Raji (cell line): ENCODE data around the gene COL1A1.

Experiments used
- POLR2A ChIP-seq: IDR thresholded peaks from 2 replicates; pipeline ENCODE4 v1.6.1; 2011; ENCODE audit warnings: low read depth, low read length, control low read depth; ENCODE audit not compliant: insufficient read depth

COL1A1 gene

DNA sequence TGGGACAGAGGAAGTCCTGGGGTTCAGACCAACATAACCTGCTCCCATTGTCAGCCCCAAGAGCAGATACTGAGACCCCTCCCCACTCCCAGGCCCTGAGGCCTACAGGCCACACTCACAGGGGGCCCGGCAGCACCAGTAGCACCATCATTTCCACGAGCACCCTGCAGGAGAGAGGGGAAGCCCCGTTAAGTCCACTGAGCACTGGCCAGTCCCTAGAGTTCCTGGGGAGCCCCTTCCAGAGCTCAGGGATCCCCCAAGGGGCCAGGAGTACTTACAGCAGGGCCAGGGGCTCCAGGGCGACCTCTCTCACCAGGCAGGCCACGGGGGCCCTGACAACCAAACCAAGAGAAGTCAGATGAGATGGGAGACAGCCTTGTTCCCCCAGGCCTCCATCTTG is 5.4 kb downstream of the COL1A1 start:
- no peak for TF ChIP-seq POLR2A

DNA sequence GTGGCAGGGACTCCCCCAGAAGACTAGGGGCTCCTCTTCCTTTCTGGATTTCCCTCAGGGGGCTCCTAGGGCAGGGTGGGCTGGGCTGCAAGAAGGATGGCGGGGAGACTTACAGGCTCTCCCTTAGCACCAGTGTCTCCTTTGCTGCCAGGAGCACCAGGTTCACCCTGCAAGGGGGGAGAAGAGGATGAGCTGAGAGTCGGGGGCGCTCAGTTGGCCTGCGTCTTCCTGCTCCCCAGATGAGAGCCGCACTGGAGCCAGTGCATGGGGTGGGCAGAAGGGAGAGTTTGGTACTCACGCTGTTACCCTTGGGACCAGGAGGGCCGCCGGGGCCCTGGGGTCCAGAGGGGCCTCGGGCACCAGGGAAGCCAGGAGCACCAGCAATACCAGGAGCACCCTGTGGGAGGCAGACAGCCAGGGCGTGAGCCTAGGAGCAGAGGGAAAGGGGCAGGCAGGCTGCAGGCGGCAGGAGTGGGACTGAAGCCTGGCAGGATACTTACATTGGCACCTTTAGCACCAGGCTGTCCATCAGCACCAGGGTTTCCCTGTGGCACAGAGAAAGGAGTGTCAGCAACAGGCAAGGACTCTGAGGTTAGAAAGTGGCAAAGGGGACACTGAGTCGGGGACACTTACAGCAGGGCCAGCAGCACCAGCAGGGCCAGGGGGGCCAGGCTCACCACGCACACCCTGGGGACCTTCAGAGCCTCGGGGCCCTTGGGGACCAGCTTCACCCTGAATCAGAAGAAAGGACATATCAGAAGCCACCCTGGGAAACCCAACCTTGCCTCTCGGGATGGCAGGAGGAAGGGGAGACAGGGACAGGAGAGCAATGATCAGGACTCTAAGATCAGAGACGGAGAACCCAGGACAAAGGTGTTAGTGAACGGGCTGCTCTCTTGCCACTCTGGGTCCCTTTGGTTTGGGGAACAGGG is 6.2 kb downstream of the COL1A1 start:
- no peak for TF ChIP-seq POLR2A

DNA sequence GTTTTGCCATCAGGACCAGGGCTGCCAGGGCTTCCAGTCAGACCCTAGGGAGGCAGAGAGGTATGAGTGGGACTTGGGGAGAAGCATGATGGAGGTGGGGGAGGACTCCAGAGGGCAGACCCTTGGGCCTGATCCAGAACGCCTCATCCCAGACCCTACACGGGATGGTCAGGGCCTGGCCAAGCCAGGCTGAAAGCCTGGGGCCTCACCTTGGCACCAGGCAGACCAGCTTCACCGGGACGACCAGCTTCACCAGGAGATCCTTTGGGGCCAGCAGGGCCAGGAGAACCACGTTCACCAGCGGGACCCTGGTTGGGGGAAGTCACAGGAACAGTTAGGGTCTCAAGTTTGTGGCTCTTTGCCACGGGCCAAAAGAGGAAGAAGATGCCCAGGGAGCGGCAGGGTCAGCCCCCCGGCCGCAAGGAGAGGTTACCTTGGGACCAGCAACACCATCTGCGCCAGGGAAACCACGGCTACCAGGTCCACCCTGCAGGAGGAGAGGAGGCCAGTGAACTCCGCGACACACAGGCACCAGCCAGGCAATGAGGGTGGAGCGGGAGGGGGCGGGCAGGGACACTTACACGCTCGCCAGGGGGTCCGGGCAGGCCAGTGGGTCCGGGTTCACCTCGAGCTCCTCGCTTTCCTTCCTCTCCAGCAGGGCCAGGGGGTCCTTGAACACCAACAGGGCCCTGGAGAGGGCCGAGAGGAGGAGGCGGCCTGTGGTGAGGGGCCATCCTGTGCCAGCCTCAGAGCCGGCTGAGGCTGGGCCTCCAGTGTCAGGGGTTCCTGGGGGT is 7.1 kb downstream of the COL1A1 start:
- TF ChIP-seq POLR2A: no peak

DNA sequence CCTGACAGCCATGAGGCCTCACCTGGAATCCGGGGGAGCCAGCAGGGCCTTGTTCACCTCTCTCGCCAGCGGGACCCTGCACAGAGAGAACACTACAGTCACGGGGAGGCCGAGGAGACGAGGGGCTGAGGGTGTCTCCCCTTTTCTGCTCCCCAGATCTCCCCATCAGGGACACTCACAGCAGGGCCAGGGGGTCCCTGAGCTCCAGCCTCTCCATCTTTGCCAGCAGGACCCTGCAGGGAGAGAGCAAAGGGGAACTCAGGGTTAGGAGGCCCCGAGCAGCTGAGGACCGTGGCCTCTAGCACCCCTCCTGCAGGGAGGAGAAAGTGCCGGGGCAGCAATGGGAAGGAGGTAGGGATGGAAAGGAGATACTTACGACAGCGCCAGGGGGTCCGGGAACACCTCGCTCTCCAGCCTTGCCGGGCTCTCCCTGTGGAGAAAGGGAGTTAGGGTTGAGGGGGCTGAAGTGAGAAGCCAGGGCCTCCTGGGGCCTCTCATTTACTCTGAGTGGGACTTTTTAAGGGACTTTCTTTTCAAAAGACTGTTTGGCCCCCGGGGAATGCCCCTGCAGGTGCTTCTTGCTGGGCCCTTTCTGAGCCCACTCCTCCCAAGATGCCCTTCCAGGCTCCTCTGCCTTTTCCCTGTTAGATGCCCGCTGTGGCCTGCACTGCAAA is 8.7 kb downstream of the COL1A1 start:
- no peak for TF ChIP-seq POLR2A

DNA sequence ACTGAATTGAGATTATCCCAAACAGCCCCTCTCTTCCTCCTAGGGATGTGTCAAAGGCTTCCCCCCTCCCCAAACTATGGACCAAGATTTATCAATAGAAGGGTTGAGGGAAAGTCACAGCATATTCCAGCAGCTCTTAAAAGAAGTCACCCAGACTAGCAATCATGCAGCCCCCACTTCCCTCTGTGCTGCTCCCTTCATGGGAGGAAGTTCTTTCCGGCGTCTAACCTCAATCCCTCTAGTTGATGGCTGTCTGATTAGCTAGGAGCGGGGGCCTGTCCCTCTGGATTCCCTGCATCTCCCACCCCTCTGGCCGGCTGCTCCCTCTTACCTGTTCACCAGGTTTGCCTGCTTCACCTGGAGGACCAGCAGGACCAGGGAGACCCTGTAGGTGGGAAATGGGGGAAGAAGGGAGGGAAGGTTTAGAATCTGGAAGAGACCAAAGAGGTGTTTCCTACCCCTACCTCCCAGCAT is 9.2 kb downstream of the COL1A1 start:
- no peak for TF ChIP-seq POLR2A

DNA sequence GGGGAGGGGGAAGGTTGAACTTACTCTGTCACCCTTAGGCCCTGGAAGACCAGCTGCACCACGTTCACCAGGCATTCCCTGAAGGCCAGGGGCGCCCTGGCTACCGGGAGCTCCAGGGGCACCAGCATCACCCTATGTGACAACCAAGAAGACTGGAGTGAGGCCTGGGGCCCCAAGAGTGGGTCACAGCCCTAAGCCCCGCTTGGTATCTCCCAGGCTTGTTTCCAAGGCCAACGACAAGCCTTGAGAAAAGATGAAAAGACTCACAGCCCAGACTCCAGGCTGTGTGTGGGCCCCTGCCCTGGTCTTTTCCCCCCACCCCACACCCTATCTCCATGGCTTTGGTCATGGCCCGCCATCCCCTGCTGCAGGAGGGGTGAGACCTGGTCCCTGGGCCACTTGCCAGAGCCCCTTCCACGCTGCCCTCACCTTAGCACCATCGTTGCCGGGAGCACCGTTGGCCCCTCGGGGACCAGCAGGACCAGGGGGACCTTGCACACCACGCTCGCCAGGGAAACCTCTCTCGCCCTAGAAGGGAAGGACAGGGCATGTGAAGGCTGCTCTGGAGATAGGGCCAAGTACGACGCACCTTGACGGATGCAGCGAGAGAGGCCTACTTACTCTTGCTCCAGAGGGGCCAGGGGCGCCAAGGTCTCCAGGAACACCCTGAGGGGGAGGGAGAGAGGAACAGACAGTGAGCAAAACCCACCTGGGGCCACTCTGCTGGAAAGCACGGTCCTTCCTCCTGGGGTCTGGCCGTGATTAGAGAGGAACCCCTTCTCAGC is 9.9 kb downstream of the COL1A1 start:
- TF ChIP-seq POLR2A: no peak

DNA sequence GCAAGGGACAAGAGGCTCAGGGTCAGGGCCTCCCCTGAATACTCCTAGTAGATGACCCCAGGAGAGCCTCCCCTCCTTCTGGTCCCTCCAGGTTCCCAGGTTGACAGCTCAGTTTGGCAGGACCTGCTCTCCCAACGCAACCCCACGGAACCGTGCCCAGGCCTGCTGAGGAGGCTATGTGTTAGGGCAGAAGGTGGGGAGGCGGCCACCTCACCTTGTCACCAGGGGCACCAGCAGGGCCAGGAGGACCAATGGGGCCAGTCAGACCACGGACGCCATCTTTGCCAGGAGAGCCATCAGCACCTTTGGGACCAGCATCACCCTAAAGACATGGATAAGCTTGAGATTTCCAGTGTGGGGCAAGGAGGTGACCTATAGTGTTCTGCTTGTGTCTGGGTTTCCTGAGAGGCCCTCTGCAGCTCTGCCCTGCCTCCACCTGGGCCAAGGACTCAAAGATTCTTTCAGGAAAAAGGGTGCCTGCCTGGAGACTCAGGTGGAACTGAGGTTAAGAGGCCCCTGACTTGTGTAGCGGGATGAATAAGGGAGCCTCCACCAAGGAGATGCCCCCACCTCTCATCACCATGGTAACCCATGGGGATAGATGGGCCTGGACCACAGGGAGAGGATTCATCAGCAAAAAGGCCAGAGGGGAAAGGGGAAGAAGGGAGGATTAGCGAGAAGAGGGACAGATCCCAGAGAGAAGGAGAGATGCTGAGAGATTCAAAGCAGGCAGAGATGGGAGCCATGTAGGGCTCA is 10.7 kb downstream of the COL1A1 start:
- no peak for TF ChIP-seq POLR2A

DNA sequence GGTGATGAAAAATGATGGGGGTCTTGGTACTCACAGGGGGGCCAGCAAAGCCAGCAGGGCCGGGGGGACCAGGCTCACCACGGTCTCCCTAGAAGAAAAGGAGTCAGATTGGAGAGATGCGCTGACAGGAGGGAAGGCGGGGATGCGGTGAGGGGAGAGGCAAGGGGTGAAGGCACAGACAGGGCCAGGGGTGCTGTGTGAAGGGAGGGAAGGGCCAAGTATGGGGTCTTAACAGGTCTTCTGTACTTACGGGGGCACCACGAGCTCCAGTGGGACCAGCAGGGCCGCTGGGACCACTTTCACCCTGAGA is 11.2 kb downstream of the COL1A1 start:
- no peak for TF ChIP-seq POLR2A

DNA sequence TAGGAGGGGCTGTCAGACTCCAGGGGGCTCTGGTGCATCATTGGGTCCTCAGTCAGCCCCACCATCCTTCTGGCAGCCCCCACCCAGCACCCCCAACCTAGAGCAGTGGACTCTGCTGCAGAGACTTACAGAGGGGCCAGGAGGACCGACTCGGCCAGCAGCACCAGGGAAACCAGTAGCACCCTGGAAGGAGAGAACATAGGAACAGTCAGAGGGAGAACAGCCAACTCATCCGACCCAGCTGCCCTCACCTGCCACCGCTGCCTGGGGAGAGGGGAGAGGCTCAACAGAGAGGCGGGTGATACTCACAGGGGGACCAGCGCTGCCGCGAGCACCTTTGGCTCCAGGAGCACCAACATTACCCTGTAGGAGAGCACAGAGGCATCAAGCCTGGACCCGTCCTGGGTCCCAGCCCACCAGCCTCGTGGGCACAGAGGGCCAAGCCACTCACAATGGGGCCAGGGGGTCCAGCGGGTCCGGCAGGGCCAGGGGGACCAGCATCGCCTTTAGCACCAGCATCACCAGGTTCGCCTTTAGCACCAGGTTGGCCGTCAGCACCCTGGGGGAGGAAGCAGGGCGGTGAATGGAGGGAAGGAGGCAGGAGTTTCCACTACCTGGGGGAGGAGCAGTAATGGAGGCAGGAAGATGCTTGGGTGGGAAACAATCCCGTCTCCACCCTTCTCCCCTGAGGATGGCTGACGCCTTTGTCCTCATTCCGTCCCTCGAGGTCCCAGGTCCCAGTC is 11.7 kb downstream of the COL1A1 start:
- TF ChIP-seq POLR2A: no peak

DNA sequence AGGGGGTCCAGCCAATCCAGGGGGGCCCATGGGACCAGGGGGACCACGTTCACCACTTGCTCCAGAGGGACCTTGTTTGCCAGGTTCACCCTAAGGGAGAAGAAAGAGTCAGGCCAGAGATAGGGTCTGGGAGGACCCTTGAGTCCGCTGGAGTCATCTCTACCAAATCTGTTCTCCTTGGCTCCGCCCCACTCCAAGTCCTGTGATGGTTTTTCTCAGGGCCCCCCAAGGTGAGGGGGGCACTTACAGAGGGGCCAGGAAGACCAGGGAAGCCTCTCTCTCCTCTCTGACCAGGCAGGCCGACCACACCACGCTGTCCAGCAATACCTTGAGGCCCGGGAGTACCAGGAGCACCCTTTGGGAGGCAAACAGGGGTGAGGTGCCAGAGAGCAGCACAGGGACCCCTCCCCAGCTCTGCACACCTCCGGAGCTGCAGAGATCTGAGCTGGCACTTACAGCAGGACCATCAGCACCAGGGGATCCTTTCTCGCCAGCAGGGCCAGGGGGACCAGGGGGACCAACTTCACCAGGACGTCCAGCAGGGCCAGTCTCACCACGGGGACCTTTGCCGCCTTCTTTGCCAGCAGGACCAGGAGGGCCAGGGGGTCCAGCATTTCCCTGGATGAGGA is 12.4 kb downstream of the COL1A1 start:
- TF ChIP-seq POLR2A: no peak

DNA sequence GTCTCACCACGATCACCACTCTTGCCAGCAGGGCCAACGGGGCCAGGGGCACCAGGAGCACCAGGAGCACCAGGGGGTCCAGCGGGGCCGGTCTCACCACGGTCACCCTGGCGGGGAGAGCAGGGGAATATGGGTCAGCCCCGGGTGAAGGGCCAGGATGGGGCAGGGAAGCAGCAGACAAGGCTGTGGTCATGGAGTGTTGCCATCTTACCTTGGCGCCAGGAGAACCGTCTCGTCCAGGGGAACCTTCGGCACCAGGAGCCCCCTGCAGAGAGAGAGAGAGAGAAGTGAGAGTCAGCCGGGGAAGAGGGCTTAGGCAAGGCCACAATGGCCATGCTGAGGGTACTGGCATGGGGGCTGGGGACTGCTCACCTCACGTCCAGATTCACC is 12.9 kb downstream of the COL1A1 start:
- TF ChIP-seq POLR2A: no peak

DNA sequence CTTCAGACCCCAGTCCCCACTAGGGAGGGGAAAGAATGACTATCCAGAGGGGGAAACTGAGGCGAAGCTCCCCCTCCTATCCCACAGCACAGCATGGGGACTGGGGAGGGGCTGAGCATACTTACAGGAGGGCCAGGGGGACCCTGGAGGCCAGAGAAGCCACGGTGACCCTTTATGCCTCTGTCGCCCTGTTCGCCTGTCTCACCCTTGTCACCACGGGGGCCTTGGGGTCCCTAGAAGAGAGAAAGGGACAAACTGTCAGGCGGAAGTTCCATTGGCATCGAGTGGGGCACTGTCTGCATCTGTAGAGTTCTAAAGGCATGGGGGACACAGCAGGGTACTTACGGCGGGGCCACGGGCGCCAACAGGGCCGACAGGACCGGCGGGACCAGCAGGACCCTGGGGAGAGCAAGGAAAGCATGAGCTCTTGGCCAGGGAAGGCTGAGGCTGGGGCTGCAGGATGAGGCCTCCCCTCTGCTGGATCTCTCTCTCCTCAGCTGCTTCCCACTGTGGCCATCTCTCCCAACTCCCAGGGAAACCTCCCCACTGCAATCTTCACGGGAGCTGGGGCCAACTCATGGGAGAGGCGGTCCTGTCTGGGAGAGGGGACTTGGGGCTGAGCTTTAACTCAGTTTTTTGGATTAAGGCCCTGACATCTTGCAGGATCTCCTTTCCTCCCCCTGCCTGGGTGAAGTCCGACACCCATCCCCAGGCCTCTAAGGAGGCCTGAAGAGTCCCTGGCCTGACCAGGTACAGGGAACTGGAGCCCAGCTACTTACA is 13.5 kb downstream of the COL1A1 start:
- no peak for TF ChIP-seq POLR2A
